CD4-positive, alpha-beta T cell treated with Interleukin-15 for 4 hours (primary cell): ENCODE data around the gene ANO1.

Experiments used
- DNase-seq: peaks from one replicate; pipeline ENCODE4 v3.0.0-alpha.2; 2020; ENCODE audit warnings: low spot score

The ANO1 gene

GRCh38 chr11:70115778-70116177, 37.7 kb downstream of the ANO1 start:
- DNase-seq = no peak

- DNase-seq = no peak
Observed at GRCh38 chr11:70116386-70117065, 38.4 kb downstream of the ANO1 start.

- no peak for DNase-seq
Observed at GRCh38 chr11:70117567-70118145, 39.5 kb downstream of the ANO1 start.

- no peak for DNase-seq
Observed at GRCh38 chr11:70118642-70119041, 40.5 kb downstream of the ANO1 start.

GRCh38 chr11:70119502-70119901, 41.4 kb downstream of the ANO1 start:
- DNase-seq = no peak

- DNase-seq = no peak
Observed at GRCh38 chr11:70120674-70121073, 42.6 kb downstream of the ANO1 start.

- DNase-seq = no peak
Observed at GRCh38 chr11:70122490-70123198, 44.5 kb downstream of the ANO1 start.

- DNase-seq = no peak
Observed at GRCh38 chr11:70123711-70124110, 45.6 kb downstream of the ANO1 start.

- no peak for DNase-seq
Observed at GRCh38 chr11:70124321-70125000, 46.3 kb downstream of the ANO1 start.

GRCh38 chr11:70126494-70126893, 48.4 kb downstream of the ANO1 start:
- DNase-seq = no peak

GRCh38 chr11:70127653-70128434, 49.7 kb downstream of the ANO1 start:
- no peak for DNase-seq

GRCh38 chr11:70128435-70128906, 50.4 kb downstream of the ANO1 start:
- DNase-seq = no peak

GRCh38 chr11:70129051-70129592, 51.0 kb downstream of the ANO1 start:
- DNase-seq = no peak

- no peak for DNase-seq
Observed at GRCh38 chr11:70130636-70131035, 52.5 kb downstream of the ANO1 start.

GRCh38 chr11:70131606-70132190, 53.6 kb downstream of the ANO1 start:
- no peak for DNase-seq

- DNase-seq = no peak
Observed at GRCh38 chr11:70132641-70133040, 54.5 kb downstream of the ANO1 start.

- no peak for DNase-seq
Observed at GRCh38 chr11:70133771-70134335, 55.7 kb downstream of the ANO1 start.

- no peak for DNase-seq
Observed at GRCh38 chr11:70134490-70134889, 56.4 kb downstream of the ANO1 start.

GRCh38 chr11:70135142-70135541, 57.0 kb downstream of the ANO1 start:
- DNase-seq = no peak

- no peak for DNase-seq
Observed at GRCh38 chr11:70135625-70136059, 57.5 kb downstream of the ANO1 start.

- no peak for DNase-seq
Observed at GRCh38 chr11:70137383-70137782, 59.3 kb downstream of the ANO1 start.
